Subcutaneous adipose tissue (tissue), 4 donors: Measurements from ENCODE around the gene UBL4B. TPM values are rescaled to one million over a fixed set of nuclear protein-coding genes. Genes with fewer than 3 reads are reported as not detected.

ENCODE experiments used
- CTCF ChIP-seq: fragments of 450-650 bp; IDR thresholded peaks from one replicate; pipeline ENCODE4 v1.5.1; 2016; ENCODE audit warnings: low read depth, mild to moderate bottlenecking, control low read depth, antibody characterized with exemption, moderate library complexity
- total RNA-seq, 4 donors: library from RNA; depleted of rRNA; stranded (reverse); fragments of >200 nt; gene quantifications; one replicate each; pipeline ENCODE4 v1.1.0, GENCODE V29; 2016

The UBL4B gene
- total RNA-seq: 1 to 10 TPM in 1 of 4 donors, not detected in 3; 2.1 TPM

- TF ChIP-seq CTCF: no peak
Measured at GRCh38 chr1:110112143-110112542, at the start of gene UBL4B. Gene UBL4B, plus strand, starts transcription at chr1:110112443. Its CDS starts 92 bp downstream, at chr1:110112535.

- TF ChIP-seq CTCF: no peak
Measured at GRCh38 chr1:110062612-110063011, 49.6 kb upstream of the UBL4B start.

- no peak for TF ChIP-seq CTCF
Measured at GRCh38 chr1:110063781-110064180, 48.5 kb upstream of the UBL4B start.

GRCh38 chr1:110064576-110065337 is 47.5 kb upstream of the UBL4B start:
- TF ChIP-seq CTCF: no peak

- no peak for TF ChIP-seq CTCF
Measured at GRCh38 chr1:110065841-110066240, 46.4 kb upstream of the UBL4B start.

- no peak for TF ChIP-seq CTCF
Measured at GRCh38 chr1:110067479-110067892, 44.8 kb upstream of the UBL4B start.

- no peak for TF ChIP-seq CTCF
Measured at GRCh38 chr1:110067893-110068645, 44.2 kb upstream of the UBL4B start.
